ENCODE data around the gene ZCCHC24. TPM values are rescaled to one million over a fixed set of nuclear protein-coding genes. Genes with fewer than 3 reads are reported as not detected.

ZCCHC24 gene
- polyA plus RNA-seq, 3 donors: 3.9 to 5.0 (median 4.0) TPM

DNA sequence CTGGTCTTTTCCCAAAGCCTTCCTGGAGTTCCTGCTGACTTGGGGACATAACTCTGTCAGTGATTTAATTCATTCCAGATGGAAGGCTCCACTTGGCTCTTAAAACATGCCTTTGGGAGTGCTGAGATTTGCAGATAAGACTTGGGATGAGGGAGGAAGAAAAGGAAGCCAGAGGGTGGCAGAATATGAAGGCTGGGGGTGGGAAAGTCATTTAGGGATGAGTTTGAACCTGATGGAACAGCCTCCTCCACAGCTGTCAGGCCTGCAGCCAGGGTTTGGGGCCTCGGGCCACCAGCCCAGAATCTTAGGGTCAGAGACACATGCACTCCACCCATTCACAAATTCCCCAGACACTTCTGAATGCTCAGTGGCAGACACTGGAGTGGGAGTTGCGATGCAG is 38.5 kb upstream of the ZCCHC24 start:
- no peaks in the 10 kb centered on the region for H3K9me3 ChIP-seq (replicated peaks in 1 of 2; ENCODE audit: control insufficient read depth in 1 of 2, insufficient read depth in 1 of 2, low read length in 2 of 2)
- no peak overlapping the region for H3K4me2 ChIP-seq (replicated peaks; ENCODE audit: extremely low read depth, low read length, poor library complexity, severe bottlenecking)
- H3K27me3 Mint-ChIP-seq (ENCODE audit: low read depth in 3 of 3): peaks cover 6 to 18% (median 10%) of the 10 kb centered on the region in 3 donors
- no peaks in the 10 kb centered on the region for H3K9me3 Mint-ChIP-seq
- no CpG with 5 or more reads among the region's 2 CpGs for WGBS (ENCODE audit: insufficient coverage)
- TF ChIP-seq, protein P1, sequence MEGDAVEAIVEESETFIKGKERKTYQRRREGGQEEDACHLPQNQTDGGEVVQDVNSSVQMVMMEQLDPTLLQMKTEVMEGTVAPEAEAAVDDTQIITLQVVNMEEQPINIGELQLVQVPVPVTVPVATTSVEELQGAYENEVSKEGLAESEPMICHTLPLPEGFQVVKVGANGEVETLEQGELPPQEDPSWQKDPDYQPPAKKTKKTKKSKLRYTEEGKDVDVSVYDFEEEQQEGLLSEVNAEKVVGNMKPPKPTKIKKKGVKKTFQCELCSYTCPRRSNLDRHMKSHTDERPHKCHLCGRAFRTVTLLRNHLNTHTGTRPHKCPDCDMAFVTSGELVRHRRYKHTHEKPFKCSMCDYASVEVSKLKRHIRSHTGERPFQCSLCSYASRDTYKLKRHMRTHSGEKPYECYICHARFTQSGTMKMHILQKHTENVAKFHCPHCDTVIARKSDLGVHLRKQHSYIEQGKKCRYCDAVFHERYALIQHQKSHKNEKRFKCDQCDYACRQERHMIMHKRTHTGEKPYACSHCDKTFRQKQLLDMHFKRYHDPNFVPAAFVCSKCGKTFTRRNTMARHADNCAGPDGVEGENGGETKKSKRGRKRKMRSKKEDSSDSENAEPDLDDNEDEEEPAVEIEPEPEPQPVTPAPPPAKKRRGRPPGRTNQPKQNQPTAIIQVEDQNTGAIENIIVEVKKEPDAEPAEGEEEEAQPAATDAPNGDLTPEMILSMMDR (IDR thresholded peaks at IDR 0.05): no peak
- DNase-seq: no peak
- intact Hi-C loops (cut with micrococcal nuclease): no loop called here
- no peaks in the 10 kb centered on the region for H3K4me1 ChIP-seq (ENCODE audit: control insufficient read depth in 1 of 2, insufficient read depth in 2 of 2, low read length in 2 of 2)
- no peak overlapping the region for H2AFZ ChIP-seq (ENCODE audit: insufficient read depth, low read depth, low read length, poor library complexity, severe bottlenecking)
- no peak overlapping the region for H3K4me3 ChIP-seq (replicated peaks in 1 of 3; ENCODE audit: low read depth in 2 of 3, low read length in 3 of 3)
- H3K27me3 ChIP-seq (ENCODE audit: control insufficient read depth in 2 of 2, insufficient read depth in 2 of 2, low read length in 2 of 2): no peaks in the 10 kb centered on the region
- no peaks in the 10 kb centered on the region for H4K20me1 ChIP-seq (ENCODE audit: insufficient read depth, low read length)
- H3K27ac Mint-ChIP-seq: no peak overlapping the region
- no peak overlapping the region for H3K4me3 Mint-ChIP-seq
- H3K36me3 Mint-ChIP-seq: no peaks in the 10 kb centered on the region
- H3K27ac ChIP-seq (ENCODE audit: low read depth in 1 of 2, low read length in 2 of 2): no peak overlapping the region
- H3K36me3 ChIP-seq (replicated peaks in 1 of 2; ENCODE audit: control insufficient read depth in 1 of 2, insufficient read depth in 2 of 2, low read length in 2 of 2): no peaks in the 10 kb centered on the region
- H3K4me1 Mint-ChIP-seq: no peaks in the 10 kb centered on the region
- H3K79me2 ChIP-seq (ENCODE audit: insufficient read depth, low read length): no peaks in the 10 kb centered on the region
- H3K9ac ChIP-seq (ENCODE audit: insufficient read depth, low read length, poor library complexity, severe bottlenecking): no peak overlapping the region

DNA sequence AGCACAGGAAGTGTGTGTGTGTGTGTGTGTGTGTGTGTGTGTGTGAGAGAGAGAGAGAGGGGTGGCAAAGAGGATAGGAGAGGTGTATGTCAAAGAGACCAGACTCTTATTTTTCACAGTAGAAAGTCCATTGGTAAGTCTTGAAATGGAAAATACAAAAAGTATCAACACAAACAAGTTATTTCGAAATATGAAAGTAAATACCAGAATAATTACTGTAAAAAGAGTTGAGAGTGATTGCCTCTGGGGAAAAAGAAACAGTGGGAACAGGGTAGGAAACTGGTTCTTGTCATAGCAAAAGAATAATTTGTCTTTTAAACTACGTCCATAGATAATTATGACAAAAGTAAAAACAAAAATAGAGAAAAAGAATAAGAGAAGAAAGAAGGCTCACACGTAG is 37.9 kb upstream of the ZCCHC24 start:
- Mint-ChIP-seq H3K4me3 (no peak overlapping the region), H3K9me3 (peaks cover 0 to 2% (median 0%) of the 10 kb centered on the region in 7 donors), H3K36me3 (no peaks in the 10 kb centered on the region), H3K27ac (no peak overlapping the region), H3K27me3 (ENCODE audit: low read depth in 3 of 3) (peaks cover 6 to 18% (median 10%) of the 10 kb centered on the region in 3 donors), H3K4me1 (no peaks in the 10 kb centered on the region)
- intact Hi-C loops (cut with micrococcal nuclease): no loop called here
- H4K20me1 ChIP-seq (ENCODE audit: insufficient read depth, low read length): no peaks in the 10 kb centered on the region
- H3K36me3 ChIP-seq (replicated peaks in 1 of 2; ENCODE audit: control insufficient read depth in 1 of 2, insufficient read depth in 2 of 2, low read length in 2 of 2): no peaks in the 10 kb centered on the region
- H2AFZ ChIP-seq (ENCODE audit: insufficient read depth, low read depth, low read length, poor library complexity, severe bottlenecking): no peak overlapping the region
- no peak overlapping the region for H3K4me2 ChIP-seq (replicated peaks; ENCODE audit: extremely low read depth, low read length, poor library complexity, severe bottlenecking)
- no peak overlapping the region for H3K27ac ChIP-seq (ENCODE audit: low read depth in 1 of 2, low read length in 2 of 2)
- TF ChIP-seq, protein P1 (IDR thresholded peaks at IDR 0.05): no peak
- no peaks in the 10 kb centered on the region for H3K79me2 ChIP-seq (ENCODE audit: insufficient read depth, low read length)
- no peak overlapping the region for H3K4me3 ChIP-seq (replicated peaks in 1 of 3; ENCODE audit: low read depth in 2 of 3, low read length in 3 of 3)
- no peak for DNase-seq
- WGBS (ENCODE audit: insufficient coverage): no CpG with 5 or more reads among the region's 3 CpGs
- H3K9me3 ChIP-seq (replicated peaks in 1 of 2; ENCODE audit: control insufficient read depth in 1 of 2, insufficient read depth in 1 of 2, low read length in 2 of 2): no peaks in the 10 kb centered on the region
- no peaks in the 10 kb centered on the region for H3K27me3 ChIP-seq (ENCODE audit: control insufficient read depth in 2 of 2, insufficient read depth in 2 of 2, low read length in 2 of 2)
- no peaks in the 10 kb centered on the region for H3K4me1 ChIP-seq (ENCODE audit: control insufficient read depth in 1 of 2, insufficient read depth in 2 of 2, low read length in 2 of 2)
- no peak overlapping the region for H3K9ac ChIP-seq (ENCODE audit: insufficient read depth, low read length, poor library complexity, severe bottlenecking)

Data from CD14-positive monocyte (primary cell).